ES-I3 (cell line): ENCODE results near the gene C5AR1.
"Not testable (repeated sequence)": the region's sequence is repeated elsewhere in the genome, so short reads cannot be mapped to it uniquely, and the experiment has no call there.

ENCODE experiments used
- H3K36me3 ChIP-seq: 2 replicates; pipeline ENCODE4 v1.6.1; 2013; ENCODE audit warnings: mild to moderate bottlenecking, low read length, control low read depth, moderate library complexity; ENCODE audit not compliant: insufficient read depth
- H3K4me1 ChIP-seq: 2 replicates; pipeline ENCODE4 v1.6.1; 2013; ENCODE audit warnings: mild to moderate bottlenecking, control low read depth, low read length; ENCODE audit not compliant: insufficient read depth
- H3K9ac ChIP-seq: 2 replicates; pipeline ENCODE4 v1.6.1; 2013; ENCODE audit warnings: low read depth, mild to moderate bottlenecking, low read length, moderate library complexity
- H3K9me3 ChIP-seq: 2 replicates; pipeline ENCODE4 v1.6.1; 2013; ENCODE audit warnings: mild to moderate bottlenecking, low read length, moderate library complexity; ENCODE audit not compliant: control insufficient read depth, insufficient read depth

C5AR1 gene

GRCh38 chr19:47331931-47332547 lies 22.4 kb downstream of the C5AR1 start, which contains the start of gene C5AR2:
TSS of gene C5AR2 (plus strand) at chr19:47332175. CDS start at chr19:47340800, 8,625 bp downstream.
- no peak within 1 kb of the TSS for H3K9ac ChIP-seq
- no peaks in the 10 kb centered on the region for H3K36me3 ChIP-seq
- H3K4me1 ChIP-seq: peaks cover 4% of the 10 kb centered on the region; the same call in 1 of the 2 replicates
- H3K9me3 ChIP-seq: no peaks in the 10 kb centered on the region

DNA sequence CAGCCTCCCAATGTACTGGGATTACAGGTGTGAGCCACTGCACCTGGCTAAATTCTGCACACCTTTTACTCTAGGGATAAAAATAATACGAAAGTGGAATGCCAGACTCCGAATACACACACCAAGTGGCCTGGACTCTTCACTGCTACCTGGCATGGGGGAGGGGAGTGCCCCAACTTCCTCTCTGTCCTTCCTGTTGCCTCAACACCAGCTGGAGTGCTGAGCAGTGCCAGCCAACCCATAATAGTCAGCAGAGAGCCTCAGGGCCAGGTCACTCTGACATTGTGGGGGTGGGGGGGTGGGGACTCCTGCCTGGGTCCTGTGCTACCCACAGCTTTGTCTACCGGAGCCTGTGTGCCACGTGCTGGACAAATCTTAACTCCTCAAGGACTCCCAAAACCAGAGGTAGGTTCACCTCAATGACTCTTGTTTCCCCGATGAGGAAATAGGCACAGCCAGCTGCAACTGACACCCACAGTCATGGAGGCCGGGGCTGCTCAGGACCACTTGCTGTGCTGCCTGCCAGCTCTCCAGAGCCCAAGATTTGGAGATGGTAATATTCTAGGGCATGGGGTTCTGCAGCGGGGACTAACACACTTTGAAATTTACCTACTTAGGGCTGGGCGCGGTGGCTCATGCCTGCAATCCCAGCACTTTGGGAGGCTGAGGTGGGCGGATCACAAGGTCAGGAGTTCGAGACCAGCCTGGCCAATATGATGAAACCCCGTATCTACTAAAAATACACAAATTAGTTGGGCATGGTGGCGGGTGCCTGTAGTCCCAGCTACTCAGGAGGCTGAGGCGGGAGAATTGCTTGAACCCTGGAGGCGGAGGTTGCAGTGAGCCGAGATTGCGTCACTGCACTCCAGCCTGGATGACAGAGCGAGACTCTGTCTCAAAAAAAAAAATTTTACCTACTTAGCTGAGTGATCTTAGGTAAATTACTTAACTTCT lies 27.4 kb downstream of the C5AR1 start:
- not testable (repeated sequence) for H3K9me3 ChIP-seq, H3K4me1 ChIP-seq, H3K36me3 ChIP-seq, H3K9ac ChIP-seq

DNA sequence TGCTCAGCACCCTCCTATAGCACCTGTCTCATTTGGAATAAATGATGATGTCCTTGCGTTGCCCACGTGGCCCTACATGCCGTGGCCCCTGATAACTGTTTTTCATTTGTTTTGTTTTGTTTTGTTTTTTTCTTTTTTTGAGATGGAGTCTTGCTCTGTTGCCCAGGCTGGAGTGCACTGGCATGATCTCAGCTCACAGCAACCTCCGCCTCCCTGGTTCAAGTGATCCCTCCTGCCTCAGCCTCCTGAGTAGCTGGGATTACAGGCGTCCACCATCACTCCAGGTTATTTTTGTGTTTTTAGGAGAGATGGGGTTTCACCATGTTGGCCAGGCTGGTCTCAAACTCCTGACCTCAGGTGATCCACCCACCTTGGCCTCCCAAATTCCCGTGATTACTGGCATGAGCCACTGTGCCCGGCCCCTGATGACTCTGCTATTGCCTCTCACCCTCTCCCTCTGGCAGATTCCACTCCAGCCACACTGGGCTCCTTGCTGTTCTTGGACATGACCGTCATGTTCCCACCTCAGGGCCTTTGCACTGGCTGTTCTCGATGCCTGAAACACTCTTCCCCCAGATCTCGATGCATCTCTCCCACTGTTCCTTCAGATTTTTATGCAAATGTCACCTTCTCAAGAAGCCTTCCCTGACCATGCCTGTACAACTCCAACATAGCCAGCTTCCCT lies 29.7 kb downstream of the C5AR1 start:
- Histone ChIP-seq H3K9ac (no peak overlapping the region), H3K4me1 (peaks cover 4% of the 10 kb centered on the region; the same call in 1 of the 2 replicates)

GRCh38 chr19:47340477-47341208 lies 31.0 kb downstream of the C5AR1 start:
- Histone ChIP-seq H3K9me3 (no peaks in the 10 kb centered on the region), H3K9ac (no peak overlapping the region), H3K36me3 (no peaks in the 10 kb centered on the region), H3K4me1 (peaks cover 4% of the 10 kb centered on the region; the same call in 1 of the 2 replicates)

More for the DNA sequence above, 29.7 kb downstream of the C5AR1 start:
- Histone ChIP-seq H3K9me3 (no peaks in the 10 kb centered on the region), H3K36me3 (no peaks in the 10 kb centered on the region)

- Histone ChIP-seq H3K9me3 (no peaks in the 10 kb centered on the region), H3K4me1 (no peaks in the 10 kb centered on the region), H3K9ac (no peak overlapping the region), H3K36me3 (no peaks in the 10 kb centered on the region)
Observed at GRCh38 chr19:47341734-47342133, 32.1 kb downstream of the C5AR1 start.

- H3K9me3 ChIP-seq: no peaks in the 10 kb centered on the region
- no peaks in the 10 kb centered on the region for H3K36me3 ChIP-seq
- H3K4me1 ChIP-seq: no peaks in the 10 kb centered on the region; the same call in 1 of the 2 replicates
- no peak overlapping the region for H3K9ac ChIP-seq
Observed at GRCh38 chr19:47343194-47343802, 33.6 kb downstream of the C5AR1 start.

DNA sequence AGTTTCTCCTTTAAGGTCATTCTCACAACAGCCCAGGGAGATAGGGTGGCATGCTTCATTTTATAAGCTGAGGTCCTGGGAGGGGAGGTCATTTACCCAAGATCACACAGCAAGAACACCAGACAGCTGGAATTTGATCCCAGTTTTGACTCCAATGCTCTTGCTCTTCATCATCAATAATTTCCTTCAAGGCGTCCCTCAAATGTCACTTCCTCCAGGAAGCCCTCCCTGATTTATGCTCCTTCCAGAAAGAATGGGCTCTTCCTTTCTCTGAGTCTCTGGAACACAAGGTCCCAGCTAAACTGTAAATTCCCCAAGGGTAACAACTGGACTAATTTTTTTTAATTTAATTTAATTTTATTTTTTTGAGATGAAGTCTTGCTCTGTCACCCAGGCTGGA lies 34.8 kb downstream of the C5AR1 start:
- H3K9me3 ChIP-seq: no peaks in the 10 kb centered on the region
- H3K4me1 ChIP-seq: no peaks in the 10 kb centered on the region; the same call in 1 of the 2 replicates
- H3K9ac ChIP-seq: no peak overlapping the region
- H3K36me3 ChIP-seq: no peaks in the 10 kb centered on the region

- not testable (repeated sequence) for H3K9ac ChIP-seq, H3K36me3 ChIP-seq, H3K9me3 ChIP-seq, H3K4me1 ChIP-seq
Observed at GRCh38 chr19:47346024-47346423, 36.4 kb downstream of the C5AR1 start.

DNA sequence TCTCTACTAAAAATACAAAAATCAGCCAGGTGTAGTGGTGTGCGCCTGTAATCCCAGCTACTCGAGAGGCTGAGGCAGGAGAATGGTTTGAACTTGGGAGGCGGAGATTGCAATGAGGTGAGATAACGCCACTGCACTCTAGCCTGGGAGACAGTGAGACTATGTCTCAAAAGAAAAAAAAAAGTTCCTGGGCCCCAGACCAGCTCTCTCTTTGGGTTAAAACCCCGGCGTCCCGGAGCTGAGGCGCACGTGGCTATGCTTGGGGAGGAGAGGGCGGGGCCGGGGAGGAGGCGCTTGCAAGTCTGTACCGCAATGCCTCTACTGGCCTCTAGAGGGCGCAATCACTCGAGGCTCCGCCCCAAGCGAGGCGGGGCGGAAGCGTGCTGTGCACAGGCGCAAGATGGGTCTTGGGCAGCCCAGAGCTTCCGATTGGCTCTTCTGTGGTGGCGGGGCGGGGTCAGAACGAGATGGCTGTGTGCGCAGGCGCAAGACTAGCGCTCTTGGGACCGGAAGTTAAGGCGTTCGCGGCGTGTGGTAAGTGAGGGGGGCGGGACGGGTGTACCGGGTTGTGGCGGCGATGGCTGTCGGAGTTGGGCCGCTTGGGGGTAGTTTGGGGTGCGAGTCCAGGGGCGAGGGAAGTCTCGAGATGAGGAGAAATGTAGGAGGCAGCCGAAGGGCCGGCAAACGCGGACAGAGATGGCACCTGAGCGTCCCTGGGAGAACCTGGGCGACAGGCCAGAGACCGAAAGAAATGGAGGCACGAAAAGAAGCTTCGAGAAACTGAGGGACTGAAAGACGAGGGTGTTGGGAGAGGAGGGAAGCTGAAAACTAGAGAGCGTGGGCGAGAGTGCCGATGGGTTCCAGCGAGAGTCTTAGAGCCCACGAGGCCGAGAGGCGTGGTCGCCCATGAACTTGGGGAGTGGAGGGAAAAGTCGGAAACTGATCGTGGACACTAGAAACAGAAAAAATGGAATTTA lies 39.4 kb downstream of the C5AR1 start, which contains the start of gene DHX34:
Gene DHX34 (plus strand): TSS at position 497 of the 977 bp plus-strand sequence. CDS start 3,716 bp downstream, outside the sequence.
- Histone ChIP-seq H3K9ac (peak within 1 kb of the TSS; percentile 70), H3K9me3 (no peaks in the 10 kb centered on the region), H3K4me1 (peaks cover 9% of the 10 kb centered on the region; the same call in 1 of the 2 replicates), H3K36me3 (peaks cover 18% of the 10 kb centered on the region)

- H3K9ac ChIP-seq: no peak overlapping the region
- peaks cover 28% of the 10 kb centered on the region for H3K36me3 ChIP-seq
- peaks cover 9% of the 10 kb centered on the region; the same call in 1 of the 2 replicates for H3K4me1 ChIP-seq
Observed at GRCh38 chr19:47350630-47351029, 41.0 kb downstream of the C5AR1 start.

GRCh38 chr19:47351548-47351947 lies 41.9 kb downstream of the C5AR1 start:
- Histone ChIP-seq H3K36me3 (peaks cover 31% of the 10 kb centered on the region), H3K9ac (no peak overlapping the region), H3K4me1 (peaks cover 9% of the 10 kb centered on the region; the same call in 1 of the 2 replicates), H3K9me3 (no peaks in the 10 kb centered on the region)

More at GRCh38 chr19:47350630-47351029, 41.0 kb downstream of the C5AR1 start:
- no peaks in the 10 kb centered on the region for H3K9me3 ChIP-seq

DNA sequence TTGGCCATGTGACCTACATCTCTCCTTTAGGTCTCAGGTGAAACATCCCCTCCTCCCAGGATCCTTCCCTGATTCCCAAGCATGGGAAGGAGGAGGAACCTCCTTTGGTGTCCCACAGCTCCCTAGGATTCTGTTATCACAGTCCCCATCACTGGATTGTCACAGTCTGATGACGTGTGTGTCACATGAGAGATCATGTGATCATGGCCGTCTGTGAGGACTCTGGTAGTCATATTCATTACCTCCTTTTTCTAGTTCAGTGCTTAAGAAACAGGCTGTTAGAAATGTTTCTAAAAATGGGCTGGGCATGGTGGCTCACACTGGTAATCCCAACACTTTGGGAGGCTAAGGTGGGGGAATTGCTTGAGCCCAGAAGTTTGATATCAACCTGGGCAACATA lies 42.4 kb downstream of the C5AR1 start:
- Histone ChIP-seq H3K36me3 (peaks cover 35% of the 10 kb centered on the region), H3K9me3 (no peaks in the 10 kb centered on the region), H3K9ac (no peak overlapping the region), H3K4me1 (peaks cover 9% of the 10 kb centered on the region; the same call in 1 of the 2 replicates)
